Smooth muscle cell (in vitro differentiated cells): ENCODE data around the gene NAPEPLD. TPM values are rescaled to one million over a fixed set of nuclear protein-coding genes. Genes with fewer than 3 reads are reported as not detected.

Experiments
- DNase-seq: peaks from one replicate; lab custom pipeline; 2025; ENCODE audit not compliant: unreplicated experiment; lab: John Stamatoyannopoulos, UW
- H2AFZ ChIP-seq: fragments of 200-600 bp; sonication (generic); 2 replicates; pipeline ENCODE4 v1.6.0; 2016; ENCODE audit warnings: antibody characterized with exemption, low read depth, mild to moderate bottlenecking
- H3F3A ChIP-seq: fragments of 200-600 bp; sonication (generic); 2 replicates; pipeline ENCODE4 v1.6.0; 2017; ENCODE audit warnings: antibody characterized with exemption, low read depth
- H3K27ac ChIP-seq: fragments of 200-600 bp; sonication (generic); 2 replicates; pipeline ENCODE4 v1.5.1; 2016; ENCODE audit warnings: low read depth, mild to moderate bottlenecking
- H3K27me3 ChIP-seq: fragments of 200-600 bp; sonication (generic); 2 replicates; pipeline ENCODE4 v1.6.1; 2016; ENCODE audit warnings: low read depth, mild to moderate bottlenecking
- H3K36me3 ChIP-seq: fragments of 200-600 bp; sonication (generic); 2 replicates; pipeline ENCODE4 v1.5.1; 2016; ENCODE audit warnings: low read depth
- H3K4me1 ChIP-seq: fragments of 200-600 bp; sonication (generic); 2 replicates; pipeline ENCODE4 v1.5.1; 2016; ENCODE audit warnings: low read depth
- H3K4me2 ChIP-seq: fragments of 200-600 bp; sonication (generic); 2 replicates; pipeline ENCODE4 v1.6.0; 2016; ENCODE audit warnings: mild to moderate bottlenecking
- H3K4me3 ChIP-seq: fragments of 200-600 bp; sonication (generic); 2 replicates; pipeline ENCODE4 v1.5.1; 2016; ENCODE audit warnings: mild to moderate bottlenecking
- H3K79me2 ChIP-seq: fragments of 200-600 bp; sonication (generic); 2 replicates; pipeline ENCODE4 v1.6.0; 2016; ENCODE audit warnings: low read depth, mild to moderate bottlenecking
- H3K9ac ChIP-seq: fragments of 200-600 bp; sonication (generic); 2 replicates; pipeline ENCODE4 v1.6.0; 2016; ENCODE audit warnings: low read depth
- H3K9me3 ChIP-seq: fragments of 200-600 bp; sonication (generic); replicated peaks from 2 replicates; pipeline ENCODE4 v1.5.1; 2016; ENCODE audit warnings: low read depth
- H4K20me1 ChIP-seq: fragments of 200-600 bp; sonication (generic); 2 replicates; pipeline ENCODE4 v1.6.0; 2016; ENCODE audit warnings: low read depth
- CTCF ChIP-seq: fragments of 200-600 bp; sonication (generic); IDR thresholded peaks from 2 replicates; pipeline ENCODE4 v1.5.1; 2017; ENCODE audit warnings: borderline replicate concordance, mild to moderate bottlenecking, antibody characterized with exemption; ENCODE audit not compliant: insufficient read depth, poor library complexity, severe bottlenecking
- WGBS: methylation state at CpG from one replicate; pipeline ENCODE4 v1.1.7; 2016; ENCODE audit warnings: low lambda C conversion rate; 5-methylcytosine and 5-hydroxymethylcytosine counted together
- polyA plus RNA-seq: library from polyadenylated mRNA; unstranded; fragments of >200 nt; fragmentation: Nextera tagmentation; extraction: Ambion mirVana; gene quantifications from 2 replicates; pipeline ENCODE4 v1.2.1, GENCODE V29; 2016
- total RNA-seq: library from RNA; depleted of rRNA; stranded (reverse); fragments of >200 nt; gene quantifications from 2 replicates; pipeline ENCODE4 v1.2.3, GENCODE V29; 2014

Gene NAPEPLD
- total and polyA plus RNA-seq, 2 experiments from 2014 or later: 4.1 to 6.2 TPM

- H3K79me2 ChIP-seq: peaks cover 41% of the 10 kb centered on the region
- H2AFZ ChIP-seq: peak within 1 kb of the TSS; percentile 97
- WGBS: 4% methylated on average over 48 of the region's 83 CpGs
- peak within 1 kb of the TSS; percentile 98 for H3K4me2 ChIP-seq
- H3K27ac ChIP-seq: peak within 1 kb of the TSS; percentile 89
- H3K9me3 ChIP-seq: no peaks in the 10 kb centered on the region
- peaks cover 5% of the 10 kb centered on the region for H3F3A ChIP-seq
- H3K27me3 ChIP-seq: no peaks in the 10 kb centered on the region
- peak within 1 kb of the TSS; percentile 82 for H3K9ac ChIP-seq
- DNase-seq: peak; percentile 95
- peaks cover 14% of the 10 kb centered on the region for H3K4me1 ChIP-seq
- H3K36me3 ChIP-seq: no peaks in the 10 kb centered on the region
- H4K20me1 ChIP-seq: peaks cover 2% of the 10 kb centered on the region
- peak within 1 kb of the TSS; percentile 92 for H3K4me3 ChIP-seq
- TF ChIP-seq CTCF: no peak
These were observed 74.2 kb downstream of the NAPEPLD start, which contains the start of the genes ARMC10 and FBXL13 for GRCh38 chr7:103074519-103075336. Gene ARMC10 (plus strand): TSS chr7:103075140. CDS start chr7:103075273, 133 bp downstream. Gene FBXL13 (minus strand): TSS chr7:103074796.

- Histone ChIP-seq H3K4me1 (peaks cover 14% of the 10 kb centered on the region), H3K9ac (peak overlapping the region; percentile 82), H3K4me2 (peak overlapping the region; percentile 98), H3K36me3 (no peaks in the 10 kb centered on the region), H3F3A (peaks cover 5% of the 10 kb centered on the region), H3K9me3 (no peaks in the 10 kb centered on the region), H3K27ac (peak overlapping the region; percentile 89), H2AFZ (peak overlapping the region; percentile 97), H3K4me3 (peak overlapping the region; percentile 92), H4K20me1 (peaks cover 2% of the 10 kb centered on the region), H3K27me3 (no peaks in the 10 kb centered on the region), H3K79me2 (peaks cover 35% of the 10 kb centered on the region)
- no peak for DNase-seq
- WGBS: 7% methylated on average over 6 of the region's 6 CpGs
- TF ChIP-seq CTCF: no peak
These were observed 74.8 kb downstream of the NAPEPLD start for GRCh38 chr7:103073989-103074518.

- 86% methylated on average over 2 of the region's 2 CpGs for WGBS
- no peak for TF ChIP-seq CTCF
These were observed 77.9 kb downstream of the NAPEPLD start for GRCh38 chr7:103071000-103071399.

More at GRCh38 chr7:103071000-103071399, 77.9 kb downstream of the NAPEPLD start:
- no peak for DNase-seq
- Histone ChIP-seq H3K27ac (no peak overlapping the region), H3K4me3 (no peak overlapping the region), H2AFZ (no peak overlapping the region), H3K9ac (no peak overlapping the region), H3K36me3 (no peaks in the 10 kb centered on the region), H3F3A (peaks cover 5% of the 10 kb centered on the region), H3K4me2 (no peak overlapping the region), H3K4me1 (peaks cover 10% of the 10 kb centered on the region), H3K79me2 (peaks cover 5% of the 10 kb centered on the region), H3K27me3 (no peaks in the 10 kb centered on the region), H3K9me3 (no peaks in the 10 kb centered on the region), H4K20me1 (no peaks in the 10 kb centered on the region)
